HUDEP-2 (cell line): ENCODE data around the gene CTNNBL1.

Experiments used
- DNase-seq, 76 experiments: peaks; one replicate each; lab custom pipeline; 2025; ENCODE audit not compliant: unreplicated experiment in 76 of 76; lab: John Stamatoyannopoulos, UW

The CTNNBL1 gene

GRCh38 chr20:37807471-37808232 is 113.8 kb downstream of the CTNNBL1 start:
- no peak for DNase-seq

- DNase-seq, result no peak
These were observed 114.6 kb downstream of the CTNNBL1 start for GRCh38 chr20:37808233-37809070.

GRCh38 chr20:37810027-37810426 is 116.2 kb downstream of the CTNNBL1 start:
- DNase-seq, result no peak

GRCh38 chr20:37816003-37816402 is 122.2 kb downstream of the CTNNBL1 start:
- no peak for DNase-seq

GRCh38 chr20:37816726-37817125 is 122.9 kb downstream of the CTNNBL1 start:
- DNase-seq, result no peak

- no peak for DNase-seq
These were observed 127.9 kb downstream of the CTNNBL1 start for GRCh38 chr20:37821696-37822095.

- DNase-seq, result no peak
These were observed 128.3 kb downstream of the CTNNBL1 start for GRCh38 chr20:37822141-37822601.

- DNase-seq, result no peak
These were observed 129.6 kb downstream of the CTNNBL1 start for GRCh38 chr20:37823296-37823980.

- no peak for DNase-seq
These were observed 133.8 kb downstream of the CTNNBL1 start for GRCh38 chr20:37827605-37828004.

- DNase-seq, result no peak
These were observed 134.9 kb downstream of the CTNNBL1 start for GRCh38 chr20:37828684-37829083.

GRCh38 chr20:37829128-37829527 is 135.3 kb downstream of the CTNNBL1 start:
- no peak for DNase-seq

GRCh38 chr20:37833221-37833896 is 139.5 kb downstream of the CTNNBL1 start:
- peak in 12 of 76 experiments; percentile 2 to 29 (median 10) for DNase-seq

GRCh38 chr20:37836926-37837325 is 143.1 kb downstream of the CTNNBL1 start:
- no peak for DNase-seq

- no peak for DNase-seq
These were observed 144.1 kb downstream of the CTNNBL1 start for GRCh38 chr20:37837924-37838323.

GRCh38 chr20:37838769-37839431 is 145.1 kb downstream of the CTNNBL1 start:
- DNase-seq, result no peak

GRCh38 chr20:37839432-37839827 is 145.6 kb downstream of the CTNNBL1 start:
- no peak for DNase-seq

- DNase-seq, result no peak
These were observed 146.1 kb downstream of the CTNNBL1 start for GRCh38 chr20:37839955-37840354.

- no peak for DNase-seq
These were observed 147.6 kb downstream of the CTNNBL1 start for GRCh38 chr20:37841389-37841788.

- DNase-seq, result no peak
These were observed 148.1 kb downstream of the CTNNBL1 start for GRCh38 chr20:37841971-37842370.

GRCh38 chr20:37845241-37845681 is 151.4 kb downstream of the CTNNBL1 start:
- DNase-seq, result peak in 61 of 76 experiments; percentile 6 to 78 (median 33)
